ENCODE measurements around the gene PPA2. TPM values are rescaled to one million over a fixed set of nuclear protein-coding genes. Genes with fewer than 3 reads are reported as not detected.
"Not testable (repeated sequence)": the region's sequence is repeated elsewhere in the genome, so short reads cannot be mapped to it uniquely, and the experiment has no call there.

Gene PPA2
- total and polyA plus RNA-seq, 12 donors = 61.7 to 342 (median 112) TPM

GRCh38 chr4:105460306-105460705 lies 13.6 kb downstream of the PPA2 start:
- Histone ChIP-seq H3K36me3 (replicated peaks in 1 of 2) (no peaks in the 10 kb centered on the region), H3K4me3 (no peak overlapping the region), H3K4me1 (replicated peaks in 1 of 2) (no peaks in the 10 kb centered on the region), H3K27me3 (no peaks in the 10 kb centered on the region), H3K27ac (no peak overlapping the region), H3K9me3 (replicated peaks in 1 of 3) (no peaks in the 10 kb centered on the region)
- intact Hi-C loops (cut with DNase I) = no loop called here
- 72 to 74% (median 74%) methylated on average over 2 of the region's 2 CpGs for WGBS, 4 donors
- no peak for DNase-seq
- TF ChIP-seq POLR2A (IDR thresholded peaks at IDR 0.05) (no peak), CTCF (IDR thresholded peaks at IDR 0.05) (no peak)

GRCh38 chr4:105458541-105458940 lies 15.3 kb downstream of the PPA2 start:
- WGBS, 4 donors = 86 to 95% (median 91%) methylated on average over 11 of the region's 11 CpGs
- H3K4me3 ChIP-seq; H3K9me3 ChIP-seq (replicated peaks in 1 of 3); H3K36me3 ChIP-seq (replicated peaks in 1 of 2); H3K27me3 ChIP-seq; intact Hi-C loops (cut with DNase I); H3K27ac ChIP-seq; DNase-seq; H3K4me1 ChIP-seq (replicated peaks in 1 of 2): not testable (repeated sequence)

GRCh38 chr4:105458001-105458400 lies 15.9 kb downstream of the PPA2 start:
- Histone ChIP-seq H3K27me3 (no peaks in the 10 kb centered on the region), H3K27ac (no peak overlapping the region), H3K4me3 (no peak overlapping the region), H3K4me1 (replicated peaks in 1 of 2) (no peaks in the 10 kb centered on the region), H3K36me3 (replicated peaks in 1 of 2) (no peaks in the 10 kb centered on the region), H3K9me3 (replicated peaks in 1 of 3) (no peaks in the 10 kb centered on the region)
- 89 to 94% (median 92%) methylated on average over 1 of the region's 1 CpG for WGBS, 4 donors
- TF ChIP-seq CTCF (IDR thresholded peaks at IDR 0.05) = no peak
- no peak for TF ChIP-seq POLR2A (IDR thresholded peaks at IDR 0.05)
- DNase-seq = no peak
- intact Hi-C loops (cut with DNase I) = no loop called here

- Histone ChIP-seq H3K27ac (no peak overlapping the region), H3K9me3 (replicated peaks in 1 of 3) (no peaks in the 10 kb centered on the region), H3K4me3 (no peak overlapping the region), H3K27me3 (no peaks in the 10 kb centered on the region), H3K4me1 (replicated peaks in 1 of 2) (no peaks in the 10 kb centered on the region), H3K36me3 (replicated peaks in 1 of 2) (no peaks in the 10 kb centered on the region)
- DNase-seq = no peak
- no peak for TF ChIP-seq POLR2A (IDR thresholded peaks at IDR 0.05)
- no peak for TF ChIP-seq CTCF (IDR thresholded peaks at IDR 0.05)
- 74 to 78% (median 75%) methylated on average over 2 of the region's 2 CpGs for WGBS, 4 donors
- intact Hi-C loops (cut with DNase I) = no loop called here
These were observed 17.9 kb downstream of the PPA2 start for GRCh38 chr4:105455998-105456397.

- Histone ChIP-seq H3K4me1 (replicated peaks in 1 of 2) (no peaks in the 10 kb centered on the region), H3K27ac (no peak overlapping the region), H3K36me3 (replicated peaks in 1 of 2) (no peaks in the 10 kb centered on the region), H3K4me3 (no peak overlapping the region), H3K27me3 (no peaks in the 10 kb centered on the region), H3K9me3 (replicated peaks in 1 of 3) (no peaks in the 10 kb centered on the region)
- intact Hi-C loops (cut with DNase I) = no loop called here
- WGBS, 4 donors = 86 to 89% (median 87%) methylated on average over 4 of the region's 4 CpGs
- no peak for DNase-seq
- no peak for TF ChIP-seq CTCF (IDR thresholded peaks at IDR 0.05)
- no peak for TF ChIP-seq POLR2A (IDR thresholded peaks at IDR 0.05)
These were observed 18.7 kb downstream of the PPA2 start for GRCh38 chr4:105455182-105455581.

Data from adrenal gland (tissue), 12 donors.